HEK293 (cell line): ENCODE measurements around the gene ANKS6.

Experiments used
- GLI2 ChIP-seq: fragments of 450-650 bp; formaldehyde crosslinking; IDR thresholded peaks from 2 replicates; pipeline ENCODE4; 2017; ENCODE audit warnings: missing biosample characterization, missing genetic modification characterization, low read depth, borderline replicate concordance
- MZF1 ChIP-seq: fragments of 450-650 bp; formaldehyde crosslinking; IDR thresholded peaks from 2 replicates; pipeline ENCODE4 v1.5.1; 2017; ENCODE audit warnings: missing biosample characterization, missing genetic modification characterization, borderline replicate concordance
- ZFHX2 ChIP-seq: fragments of 450-650 bp; formaldehyde crosslinking; conservative IDR thresholded peaks from 2 replicates; pipeline ENCODE4 v1.5.1; 2016; ENCODE audit warnings: missing biosample characterization, missing genetic modification characterization
- ZNF239 ChIP-seq: fragments of 450-650 bp; formaldehyde crosslinking; IDR thresholded peaks from 2 replicates; pipeline ENCODE4 v1.5.1; 2016; ENCODE audit warnings: missing biosample characterization, missing genetic modification characterization
- ZNF510 ChIP-seq: fragments of 450-650 bp; formaldehyde crosslinking; IDR thresholded peaks from 2 replicates; pipeline ENCODE4 v1.5.1; 2018; ENCODE audit warnings: mild to moderate bottlenecking, missing genetic modification characterization, missing biosample characterization; ENCODE audit not compliant: insufficient replicate concordance
- ZNF629 ChIP-seq: fragments of 450-650 bp; formaldehyde crosslinking; IDR thresholded peaks from 2 replicates; pipeline ENCODE4 v1.5.1; 2017; ENCODE audit warnings: missing biosample characterization, missing genetic modification characterization
- TF ChIP-seq, protein P1 (sequence below): IDR thresholded peaks from 2 replicates; pipeline ENCODE4 v1.6.1; 2011; ENCODE audit warnings: mild to moderate bottlenecking, low read depth, low read length, borderline replicate concordance
- TF ChIP-seq, protein P2 (sequence below): fragments of 450-650 bp; formaldehyde crosslinking; IDR thresholded peaks from 2 replicates; pipeline ENCODE4 v1.5.1; 2016; ENCODE audit warnings: missing biosample characterization, missing genetic modification characterization
- TF ChIP-seq, protein P3 (sequence below): fragments of 450-650 bp; formaldehyde crosslinking; IDR thresholded peaks from 2 replicates; pipeline ENCODE4 v1.5.1; 2016; ENCODE audit warnings: missing biosample characterization, missing genetic modification characterization
- TF ChIP-seq, protein P4 (sequence below): fragments of 450-650 bp; formaldehyde crosslinking; conservative IDR thresholded peaks from 2 replicates; pipeline ENCODE4 v1.5.1; 2016; ENCODE audit warnings: low read depth, missing biosample characterization, missing genetic modification characterization
- TF ChIP-seq, protein P5 (sequence below): fragments of 450-650 bp; formaldehyde crosslinking; IDR thresholded peaks from 2 replicates; pipeline ENCODE4 v1.5.1; 2016; ENCODE audit warnings: missing biosample characterization, missing genetic modification characterization

DNA sequence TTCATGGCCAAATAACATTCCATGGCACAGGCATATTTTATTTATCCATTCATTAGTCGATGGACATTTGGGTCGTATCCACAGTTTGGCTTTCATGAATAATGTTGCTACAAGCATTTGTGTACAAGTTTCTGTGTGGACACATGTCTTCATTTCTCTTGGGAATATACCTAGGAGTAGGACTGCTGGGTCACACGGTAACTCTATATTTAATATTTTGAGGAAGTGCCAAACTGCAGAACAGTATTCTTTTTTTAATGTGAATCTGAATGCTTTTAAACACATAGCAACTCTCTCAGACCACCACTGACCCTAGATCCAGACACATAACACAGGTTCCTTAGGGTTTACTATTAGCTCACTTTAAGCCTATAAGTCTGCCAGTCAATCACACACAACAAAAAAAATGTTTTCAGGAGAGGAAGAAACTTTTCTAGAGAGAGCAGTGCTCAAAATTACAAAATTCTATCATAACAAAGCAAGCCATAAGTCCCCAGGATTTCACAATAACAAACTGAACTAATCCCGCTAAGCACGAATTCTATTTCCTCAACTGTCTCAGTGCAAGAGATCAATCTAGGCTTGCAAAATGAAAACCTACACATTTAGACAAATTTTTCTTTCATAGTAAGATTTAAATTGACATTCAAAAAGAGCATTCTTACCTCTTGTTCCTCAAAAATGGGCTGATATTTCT lies 45.8 kb downstream of the ANKS6 start:
- TF ChIP-seq GLI2 (no peak), ZFHX2 (tag by site-specific recombination) (no peak), ZNF629 (tag by site-specific recombination) (no peak), MZF1 (no peak), ZNF239 (tag by site-specific recombination) (no peak), ZNF510 (tag by site-specific recombination) (no peak)
- TF ChIP-seq, protein P1, sequence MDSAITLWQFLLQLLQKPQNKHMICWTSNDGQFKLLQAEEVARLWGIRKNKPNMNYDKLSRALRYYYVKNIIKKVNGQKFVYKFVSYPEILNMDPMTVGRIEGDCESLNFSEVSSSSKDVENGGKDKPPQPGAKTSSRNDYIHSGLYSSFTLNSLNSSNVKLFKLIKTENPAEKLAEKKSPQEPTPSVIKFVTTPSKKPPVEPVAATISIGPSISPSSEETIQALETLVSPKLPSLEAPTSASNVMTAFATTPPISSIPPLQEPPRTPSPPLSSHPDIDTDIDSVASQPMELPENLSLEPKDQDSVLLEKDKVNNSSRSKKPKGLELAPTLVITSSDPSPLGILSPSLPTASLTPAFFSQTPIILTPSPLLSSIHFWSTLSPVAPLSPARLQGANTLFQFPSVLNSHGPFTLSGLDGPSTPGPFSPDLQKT: no peak
- TF ChIP-seq, protein P2, sequence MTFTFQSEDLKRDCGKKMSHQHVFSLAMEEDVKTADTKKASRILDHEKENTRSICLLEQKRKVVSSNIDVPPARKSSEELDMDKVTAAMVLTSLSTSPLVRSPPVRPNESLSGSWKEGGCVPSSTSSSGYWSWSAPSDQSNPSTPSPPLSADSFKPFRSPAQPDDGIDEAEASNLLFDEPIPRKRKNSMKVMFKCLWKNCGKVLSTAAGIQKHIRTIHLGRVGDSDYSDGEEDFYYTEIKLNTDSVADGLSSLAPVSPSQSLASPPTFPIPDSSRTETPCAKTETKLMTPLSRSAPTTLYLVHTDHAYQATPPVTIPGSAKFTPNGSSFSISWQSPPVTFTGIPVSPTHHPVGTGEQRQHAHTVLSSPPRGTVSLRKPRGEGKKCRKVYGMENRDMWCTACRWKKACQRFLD: no peak
- TF ChIP-seq, protein P3, sequence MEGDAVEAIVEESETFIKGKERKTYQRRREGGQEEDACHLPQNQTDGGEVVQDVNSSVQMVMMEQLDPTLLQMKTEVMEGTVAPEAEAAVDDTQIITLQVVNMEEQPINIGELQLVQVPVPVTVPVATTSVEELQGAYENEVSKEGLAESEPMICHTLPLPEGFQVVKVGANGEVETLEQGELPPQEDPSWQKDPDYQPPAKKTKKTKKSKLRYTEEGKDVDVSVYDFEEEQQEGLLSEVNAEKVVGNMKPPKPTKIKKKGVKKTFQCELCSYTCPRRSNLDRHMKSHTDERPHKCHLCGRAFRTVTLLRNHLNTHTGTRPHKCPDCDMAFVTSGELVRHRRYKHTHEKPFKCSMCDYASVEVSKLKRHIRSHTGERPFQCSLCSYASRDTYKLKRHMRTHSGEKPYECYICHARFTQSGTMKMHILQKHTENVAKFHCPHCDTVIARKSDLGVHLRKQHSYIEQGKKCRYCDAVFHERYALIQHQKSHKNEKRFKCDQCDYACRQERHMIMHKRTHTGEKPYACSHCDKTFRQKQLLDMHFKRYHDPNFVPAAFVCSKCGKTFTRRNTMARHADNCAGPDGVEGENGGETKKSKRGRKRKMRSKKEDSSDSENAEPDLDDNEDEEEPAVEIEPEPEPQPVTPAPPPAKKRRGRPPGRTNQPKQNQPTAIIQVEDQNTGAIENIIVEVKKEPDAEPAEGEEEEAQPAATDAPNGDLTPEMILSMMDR (tag by site-specific recombination): no peak
- TF ChIP-seq, protein P4, sequence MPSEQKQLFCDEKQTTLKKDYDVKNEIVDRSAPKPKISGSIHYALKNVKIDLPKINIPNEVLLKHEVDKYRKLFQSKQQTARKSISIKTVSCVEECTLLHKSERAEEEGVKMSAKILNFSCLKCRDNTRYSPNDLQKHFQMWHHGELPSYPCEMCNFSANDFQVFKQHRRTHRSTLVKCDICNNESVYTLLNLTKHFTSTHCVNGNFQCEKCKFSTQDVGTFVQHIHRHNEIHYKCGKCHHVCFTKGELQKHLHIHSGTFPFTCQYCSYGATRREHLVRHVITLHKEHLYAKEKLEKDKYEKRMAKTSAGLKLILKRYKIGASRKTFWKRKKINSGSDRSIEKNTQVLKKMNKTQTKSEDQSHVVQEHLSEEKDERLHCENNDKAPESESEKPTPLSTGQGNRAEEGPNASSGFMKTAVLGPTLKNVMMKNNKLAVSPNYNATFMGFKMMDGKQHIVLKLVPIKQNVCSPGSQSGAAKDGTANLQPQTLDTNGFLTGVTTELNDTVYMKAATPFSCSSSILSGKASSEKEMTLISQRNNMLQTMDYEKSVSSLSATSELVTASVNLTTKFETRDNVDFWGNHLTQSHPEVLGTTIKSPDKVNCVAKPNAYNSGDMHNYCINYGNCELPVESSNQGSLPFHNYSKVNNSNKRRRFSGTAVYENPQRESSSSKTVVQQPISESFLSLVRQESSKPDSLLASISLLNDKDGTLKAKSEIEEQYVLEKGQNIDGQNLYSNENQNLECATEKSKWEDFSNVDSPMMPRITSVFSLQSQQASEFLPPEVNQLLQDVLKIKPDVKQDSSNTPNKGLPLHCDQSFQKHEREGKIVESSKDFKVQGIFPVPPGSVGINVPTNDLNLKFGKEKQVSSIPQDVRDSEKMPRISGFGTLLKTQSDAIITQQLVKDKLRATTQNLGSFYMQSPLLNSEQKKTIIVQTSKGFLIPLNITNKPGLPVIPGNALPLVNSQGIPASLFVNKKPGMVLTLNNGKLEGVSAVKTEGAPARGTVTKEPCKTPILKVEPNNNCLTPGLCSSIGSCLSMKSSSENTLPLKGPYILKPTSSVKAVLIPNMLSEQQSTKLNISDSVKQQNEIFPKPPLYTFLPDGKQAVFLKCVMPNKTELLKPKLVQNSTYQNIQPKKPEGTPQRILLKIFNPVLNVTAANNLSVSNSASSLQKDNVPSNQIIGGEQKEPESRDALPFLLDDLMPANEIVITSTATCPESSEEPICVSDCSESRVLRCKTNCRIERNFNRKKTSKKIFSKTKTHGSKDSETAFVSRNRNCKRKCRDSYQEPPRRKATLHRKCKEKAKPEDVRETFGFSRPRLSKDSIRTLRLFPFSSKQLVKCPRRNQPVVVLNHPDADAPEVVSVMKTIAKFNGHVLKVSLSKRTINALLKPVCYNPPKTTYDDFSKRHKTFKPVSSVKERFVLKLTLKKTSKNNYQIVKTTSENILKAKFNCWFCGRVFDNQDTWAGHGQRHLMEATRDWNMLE (tag by site-specific recombination): no peak
- TF ChIP-seq, protein P5, sequence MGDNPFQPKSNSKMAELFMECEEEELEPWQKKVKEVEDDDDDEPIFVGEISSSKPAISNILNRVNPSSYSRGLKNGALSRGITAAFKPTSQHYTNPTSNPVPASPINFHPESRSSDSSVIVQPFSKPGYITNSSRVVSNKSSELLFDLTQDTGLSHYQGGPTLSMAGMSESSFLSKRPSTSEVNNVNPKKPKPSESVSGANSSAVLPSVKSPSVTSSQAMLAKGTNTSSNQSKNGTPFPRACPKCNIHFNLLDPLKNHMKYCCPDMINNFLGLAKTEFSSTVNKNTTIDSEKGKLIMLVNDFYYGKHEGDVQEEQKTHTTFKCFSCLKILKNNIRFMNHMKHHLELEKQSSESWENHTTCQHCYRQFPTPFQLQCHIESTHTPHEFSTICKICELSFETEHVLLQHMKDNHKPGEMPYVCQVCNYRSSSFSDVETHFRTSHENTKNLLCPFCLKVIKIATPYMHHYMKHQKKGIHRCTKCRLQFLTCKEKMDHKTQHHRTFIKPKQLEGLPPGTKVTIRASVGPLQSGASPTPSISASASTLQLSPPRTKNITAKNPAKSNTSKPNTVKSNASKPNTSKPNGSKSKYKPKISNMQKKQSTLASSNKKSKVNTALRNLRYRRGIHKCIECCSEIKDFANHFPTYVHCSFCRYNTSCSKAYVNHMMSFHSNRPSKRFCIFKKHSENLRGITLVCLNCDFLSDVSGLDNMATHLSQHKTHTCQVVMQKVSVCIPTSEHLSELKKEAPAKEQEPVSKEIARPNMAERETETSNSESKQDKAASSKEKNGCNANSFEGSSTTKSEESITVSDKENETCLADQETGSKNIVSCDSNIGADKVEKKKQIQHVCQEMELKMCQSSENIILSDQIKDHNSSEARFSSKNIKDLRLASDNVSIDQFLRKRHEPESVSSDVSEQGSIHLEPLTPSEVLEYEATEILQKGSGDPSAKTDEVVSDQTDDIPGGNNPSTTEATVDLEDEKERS (tag by site-specific recombination): no peak
